Measurements from ENCODE around the gene MYL3. TPM values are rescaled to one million over a fixed set of nuclear protein-coding genes. Genes with fewer than 3 reads are reported as not detected.

Gene MYL3
- total RNA-seq, 1 experiment from 2014 or later: 0.57 TPM

GRCh38 chr3:46899151-46900006 lies 36.1 kb upstream of the MYL3 start:
- DNase-seq (ENCODE audit: low spot score): no peak

- no peak for DNase-seq (ENCODE audit: low spot score)
These were observed 35.3 kb upstream of the MYL3 start for GRCh38 chr3:46898321-46899150.

GRCh38 chr3:46897829-46898320 lies 34.6 kb upstream of the MYL3 start:
- no peak for DNase-seq (ENCODE audit: low spot score)

- DNase-seq (ENCODE audit: low spot score): no peak
These were observed 33.8 kb upstream of the MYL3 start for GRCh38 chr3:46897031-46897430.

GRCh38 chr3:46896386-46896785 lies 33.1 kb upstream of the MYL3 start:
- no peak for DNase-seq (ENCODE audit: low spot score)

GRCh38 chr3:46895761-46896160 lies 32.5 kb upstream of the MYL3 start:
- DNase-seq (ENCODE audit: low spot score): no peak

GRCh38 chr3:46895204-46895660 lies 32.0 kb upstream of the MYL3 start:
- DNase-seq (ENCODE audit: low spot score): peak; percentile 50

- no peak for DNase-seq (ENCODE audit: low spot score)
These were observed 31.0 kb upstream of the MYL3 start for GRCh38 chr3:46894256-46894655.

- no peak for DNase-seq (ENCODE audit: low spot score)
These were observed 30.5 kb upstream of the MYL3 start for GRCh38 chr3:46893763-46894162.

GRCh38 chr3:46893146-46893748 lies 30.0 kb upstream of the MYL3 start:
- peak; percentile 15 for DNase-seq (ENCODE audit: low spot score)

- peak; percentile 75 for DNase-seq (ENCODE audit: low spot score)
These were observed 29.3 kb upstream of the MYL3 start for GRCh38 chr3:46892285-46893145.

GRCh38 chr3:46891132-46891531 lies 27.9 kb upstream of the MYL3 start:
- DNase-seq (ENCODE audit: low spot score): no peak

- no peak for DNase-seq (ENCODE audit: low spot score)
These were observed 26.9 kb upstream of the MYL3 start for GRCh38 chr3:46890132-46890531.

- no peak for DNase-seq (ENCODE audit: low spot score)
These were observed 26.3 kb upstream of the MYL3 start for GRCh38 chr3:46889381-46890110.

- no peak for DNase-seq (ENCODE audit: low spot score)
These were observed 25.5 kb upstream of the MYL3 start for GRCh38 chr3:46888705-46889104.

- no peak for DNase-seq (ENCODE audit: low spot score)
These were observed 24.8 kb upstream of the MYL3 start for GRCh38 chr3:46887980-46888494.

- DNase-seq (ENCODE audit: low spot score): no peak
These were observed 22.4 kb upstream of the MYL3 start for GRCh38 chr3:46885612-46886011.

- no peak for DNase-seq (ENCODE audit: low spot score)
These were observed 21.7 kb upstream of the MYL3 start for GRCh38 chr3:46884929-46885328.

- DNase-seq (ENCODE audit: low spot score): no peak
These were observed 21.2 kb upstream of the MYL3 start for GRCh38 chr3:46884427-46884826.

GRCh38 chr3:46883830-46884185 lies 20.6 kb upstream of the MYL3 start:
- DNase-seq (ENCODE audit: low spot score): no peak
